HG03025 (cell line): ENCODE results near the gene JMJD1C.

ENCODE experiments used
- ATAC-seq: cut with Tn5 transposase; IDR thresholded peaks from one replicate; pipeline ENCODE4 v1.9.1; 2021; ENCODE audit warnings: mild to moderate bottlenecking, moderate library complexity; ENCODE audit not compliant: unreplicated experiment, low FRiP score

The JMJD1C gene

DNA sequence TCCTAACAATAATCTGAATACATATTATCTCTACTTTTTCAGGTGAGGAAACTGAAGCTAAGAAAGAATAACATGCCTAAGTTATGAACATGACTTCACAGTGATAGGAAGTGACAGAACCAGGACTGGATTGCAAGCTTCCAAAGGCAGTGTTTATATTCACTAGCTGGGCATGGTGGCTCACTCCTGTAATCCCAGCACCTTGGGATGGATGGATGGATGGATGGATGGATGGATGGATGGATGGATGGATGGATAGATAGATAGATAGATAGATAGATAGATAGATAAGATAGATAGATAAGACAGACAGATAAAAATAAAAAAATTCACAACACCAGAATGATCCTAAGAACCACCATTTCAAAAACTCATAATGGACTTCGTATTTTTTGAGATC lies 18.2 kb upstream of the JMJD1C start:
- ATAC-seq = no peak

DNA sequence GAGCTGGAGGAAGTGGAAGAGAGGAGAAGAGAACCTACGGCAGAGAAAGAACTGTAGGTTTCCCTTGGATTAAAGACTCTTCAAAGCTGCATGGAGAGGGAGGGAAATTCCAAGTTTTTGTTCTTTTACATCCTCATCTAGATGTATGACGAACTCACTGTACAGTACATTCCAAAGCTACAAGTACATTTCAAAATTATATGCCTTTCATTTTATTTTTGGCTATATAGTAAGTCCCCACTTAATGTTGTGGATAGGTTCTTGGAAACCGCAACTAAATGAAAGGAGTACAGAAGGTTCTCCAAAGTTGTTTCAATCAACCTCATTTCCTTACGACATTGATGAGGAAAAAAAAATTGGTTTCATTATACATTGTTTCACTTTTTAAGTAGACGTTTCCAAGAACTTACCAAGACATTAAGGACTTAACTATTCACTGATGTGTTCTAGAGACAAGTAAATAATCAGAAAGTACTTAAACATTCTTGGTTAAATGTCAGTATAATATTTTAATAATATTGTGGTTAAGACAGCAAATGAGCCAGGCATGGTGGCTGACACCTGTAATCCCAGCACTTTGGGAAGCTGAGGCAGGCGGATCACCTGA lies 16.1 kb upstream of the JMJD1C start:
- no peak for ATAC-seq

DNA sequence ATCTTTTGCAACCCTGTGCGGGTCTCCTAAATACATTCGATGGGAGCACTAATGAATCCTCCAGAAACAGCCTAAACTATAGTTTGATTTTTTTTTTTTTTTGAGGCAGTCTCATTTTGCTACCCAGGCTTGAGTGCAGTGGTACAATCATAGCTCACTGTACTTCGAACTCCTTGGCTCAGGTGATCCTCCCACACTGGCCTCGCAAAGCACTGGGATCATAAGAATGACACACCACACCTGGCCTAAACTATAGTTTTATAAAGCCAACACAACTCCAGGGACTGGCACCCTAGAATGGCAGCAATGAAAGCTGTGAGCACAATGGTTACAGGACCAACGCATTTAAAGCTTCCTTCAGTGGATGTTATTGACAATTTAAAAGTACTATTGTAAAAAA lies 14.5 kb upstream of the JMJD1C start:
- ATAC-seq = no peak

DNA sequence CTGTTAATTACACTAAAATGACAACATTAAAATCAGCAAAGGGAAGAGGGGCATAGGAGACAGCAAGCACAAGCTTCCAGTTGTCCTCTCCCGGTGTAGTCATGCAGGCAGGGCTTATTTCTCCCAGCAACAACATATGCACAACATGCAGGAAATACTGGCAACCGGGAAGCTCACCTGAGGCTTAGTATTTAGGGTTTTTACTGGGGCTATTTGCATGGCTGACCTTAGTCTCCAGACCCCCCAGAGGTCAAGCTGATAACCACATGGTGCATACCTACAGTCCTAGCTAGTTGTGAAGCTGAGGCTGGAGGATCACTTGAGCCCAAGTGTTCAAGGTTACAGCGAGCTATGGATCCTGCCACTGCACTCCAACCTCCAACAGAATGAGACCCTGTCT lies 12.8 kb upstream of the JMJD1C start:
- ATAC-seq = no peak

DNA sequence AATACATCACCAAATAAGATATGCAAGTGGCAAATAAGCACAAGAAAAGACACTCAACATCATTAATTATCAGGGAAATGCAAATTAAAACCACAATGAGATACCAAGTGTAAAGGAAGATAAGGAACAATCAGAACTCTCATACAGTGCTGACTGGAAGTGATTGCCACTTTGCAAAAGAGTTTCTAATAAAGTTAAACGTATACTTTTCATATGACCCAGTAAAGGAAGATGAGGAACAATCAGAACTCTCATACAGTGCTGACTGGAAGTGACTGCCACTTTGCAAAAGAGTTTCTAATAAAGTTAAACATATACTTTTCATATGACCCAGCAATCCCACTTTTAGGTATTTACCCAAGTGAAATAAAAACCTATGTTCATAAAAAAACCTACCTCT lies 12.2 kb upstream of the JMJD1C start:
- ATAC-seq = no peak

DNA sequence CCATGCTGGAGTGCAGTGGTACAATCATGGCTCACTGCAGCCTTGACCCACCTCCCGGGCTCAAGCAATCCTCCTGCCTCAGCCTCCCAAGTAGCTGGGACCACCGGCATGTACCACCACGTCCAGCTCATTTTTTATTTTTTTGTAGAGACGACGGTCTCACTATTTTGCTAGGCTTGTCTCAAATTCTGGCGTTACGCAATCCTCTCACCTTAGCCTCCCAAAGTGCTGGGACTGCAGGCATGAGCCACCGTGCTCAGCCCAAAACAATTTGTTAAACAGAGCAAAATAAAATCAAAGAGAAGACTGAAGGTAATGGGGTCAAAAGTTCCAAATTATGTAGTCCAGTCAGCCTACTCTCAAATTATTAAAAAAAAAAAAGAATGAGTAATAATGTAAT lies 8.7 kb upstream of the JMJD1C start:
- ATAC-seq = no peak

DNA sequence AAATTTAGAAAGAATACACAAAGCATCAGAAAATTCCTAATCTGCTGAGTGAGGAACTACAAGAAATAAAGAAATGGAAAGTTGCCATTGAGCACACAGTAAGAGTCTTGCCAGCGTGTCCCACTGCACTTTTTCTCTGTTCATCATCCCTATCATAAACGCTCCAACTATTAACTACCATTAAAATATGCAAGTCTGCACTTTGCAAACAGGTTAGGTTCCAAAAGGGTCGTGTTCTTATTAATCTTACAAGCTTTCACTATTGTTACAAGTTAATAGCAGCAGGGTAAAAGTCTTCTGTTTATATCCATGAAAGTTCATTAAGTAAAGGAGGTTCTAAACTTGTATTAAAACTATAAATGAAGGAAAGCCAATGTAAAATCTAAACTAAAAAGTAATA lies 5.2 kb upstream of the JMJD1C start:
- no peak for ATAC-seq

DNA sequence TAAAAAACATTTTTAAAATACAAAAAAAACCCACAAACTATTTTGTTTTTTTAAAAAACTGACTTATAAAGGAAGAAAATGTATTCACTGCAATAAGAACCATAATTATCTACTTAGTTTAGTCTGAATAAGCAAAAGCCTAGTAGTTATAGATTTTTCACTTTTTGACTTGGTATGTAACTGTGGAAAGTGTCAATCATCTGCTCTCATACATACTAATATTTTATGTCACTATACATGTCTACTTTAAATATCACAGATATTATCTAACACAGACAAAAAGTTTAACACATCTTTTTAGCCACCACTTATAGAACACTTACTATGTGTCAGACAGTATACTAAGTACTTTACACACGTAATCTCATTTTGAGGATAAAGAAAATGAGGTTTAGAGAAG lies 3.2 kb upstream of the JMJD1C start:
- no peak for ATAC-seq

DNA sequence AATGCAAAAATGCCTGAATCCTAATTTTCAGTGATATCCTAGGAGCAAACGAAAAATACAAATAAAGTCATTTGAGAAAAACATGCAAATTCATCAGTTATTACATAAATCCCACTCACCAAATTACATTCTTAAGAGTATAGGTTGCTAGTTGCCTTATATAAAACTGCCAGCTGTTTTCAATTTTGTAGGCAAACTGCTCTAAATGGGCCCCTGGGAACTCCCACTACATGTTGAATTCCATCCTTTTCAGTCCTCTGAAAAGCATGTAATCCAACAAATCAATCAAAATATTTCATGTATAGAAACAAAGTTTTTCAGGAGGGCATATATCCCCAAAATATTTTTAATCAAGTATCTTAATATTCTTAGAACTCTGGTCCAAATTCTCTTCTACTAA lies 2.1 kb upstream of the JMJD1C start:
- no peak for ATAC-seq

DNA sequence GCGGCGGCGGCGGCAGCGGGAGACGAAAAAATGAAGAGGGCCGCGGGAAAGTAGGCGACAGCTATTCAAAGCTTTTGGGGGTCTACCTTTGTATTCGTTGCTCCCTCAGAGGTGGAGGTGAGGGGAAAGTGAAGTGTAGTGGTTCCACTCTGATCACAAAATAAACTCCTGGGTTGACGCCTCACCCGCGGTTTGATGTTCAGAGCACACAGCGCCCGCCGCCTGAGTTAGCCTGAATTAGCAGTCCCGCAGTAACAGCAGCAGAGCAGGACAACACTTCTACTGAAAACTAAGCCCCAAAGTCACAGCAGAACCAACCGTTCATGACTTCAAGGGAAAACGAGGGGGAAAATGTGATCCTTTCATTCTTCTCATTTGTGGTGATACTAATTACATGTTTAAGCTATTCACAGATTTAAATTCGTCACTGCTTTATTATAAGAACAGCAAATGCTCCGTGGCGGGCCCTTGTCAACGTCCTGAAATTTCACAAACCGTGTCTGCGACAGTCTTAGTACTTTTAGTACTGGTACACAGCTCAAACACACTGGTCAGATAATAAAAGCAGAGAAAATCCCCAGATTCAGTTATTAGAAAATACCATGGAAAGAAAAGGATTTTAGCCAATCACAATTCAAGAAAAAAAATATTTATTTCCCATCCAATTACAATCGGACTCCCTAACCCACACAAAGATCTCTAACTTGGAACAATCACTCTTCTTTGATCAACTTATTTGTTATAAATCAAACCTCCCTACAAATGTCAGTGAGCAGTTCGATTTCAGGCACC lies 563 bp upstream of the JMJD1C start:
- ATAC-seq = peak; percentile 15

DNA sequence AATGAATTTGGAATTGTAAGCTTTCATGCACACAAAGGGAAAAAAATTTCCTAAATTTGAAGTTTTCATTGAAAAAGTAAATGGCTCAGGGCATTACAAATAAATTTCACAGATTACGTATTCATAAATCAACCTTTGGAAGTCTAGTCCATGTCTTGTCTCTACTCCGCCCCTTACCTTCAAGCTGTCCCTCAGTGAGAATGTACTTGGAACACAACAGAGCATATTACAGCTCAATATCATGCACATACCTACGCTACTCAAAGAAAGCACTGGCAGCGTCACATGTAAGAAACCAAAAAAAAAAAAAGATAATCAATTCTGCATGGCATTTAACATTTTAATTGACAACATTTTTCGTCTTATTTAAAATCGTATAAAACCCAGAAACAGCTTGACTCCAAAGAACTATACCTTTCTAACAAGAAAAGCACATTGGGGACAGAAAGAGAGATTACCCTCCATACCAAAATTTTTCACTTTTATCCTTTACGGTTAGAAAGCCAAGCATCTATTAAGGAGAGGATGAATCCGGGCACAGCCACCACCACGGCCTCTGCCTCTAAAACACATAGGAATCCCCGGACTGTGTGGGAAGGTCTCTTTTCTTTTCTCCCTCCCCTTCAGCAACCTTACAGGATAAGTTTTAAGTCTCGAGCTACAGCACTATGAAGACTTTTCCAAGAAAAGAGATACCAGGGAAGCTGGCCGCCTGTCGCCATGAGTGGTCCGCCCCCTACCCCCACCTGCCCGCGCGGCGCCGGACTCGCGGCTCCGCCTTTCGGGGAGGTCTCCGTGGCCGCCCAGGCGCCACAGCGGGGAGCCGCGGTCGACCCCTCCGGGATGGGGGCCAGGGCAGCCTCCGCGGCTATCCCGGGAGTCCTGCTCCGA lies 1.1 kb downstream of the JMJD1C start:
- ATAC-seq = peak; percentile 43

DNA sequence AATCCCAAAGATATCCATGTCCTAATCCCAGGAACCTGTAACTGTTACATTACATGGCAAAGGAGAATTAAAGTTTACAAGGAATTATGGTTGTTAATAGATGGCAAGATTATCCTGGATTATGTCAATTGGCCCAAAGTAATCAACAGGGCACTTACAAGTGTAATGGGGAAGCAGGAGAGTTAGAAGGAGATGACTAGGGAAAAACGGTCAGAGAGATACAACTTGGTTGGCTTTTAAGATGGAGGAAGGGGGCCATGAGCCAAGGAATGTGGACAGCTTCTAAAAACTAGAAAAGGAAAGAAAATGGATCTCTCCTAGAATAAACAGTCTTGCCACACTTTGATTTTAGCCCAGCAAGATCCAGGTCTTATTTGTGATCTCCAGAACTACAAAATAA lies 3.3 kb downstream of the JMJD1C start:
- ATAC-seq = no peak

DNA sequence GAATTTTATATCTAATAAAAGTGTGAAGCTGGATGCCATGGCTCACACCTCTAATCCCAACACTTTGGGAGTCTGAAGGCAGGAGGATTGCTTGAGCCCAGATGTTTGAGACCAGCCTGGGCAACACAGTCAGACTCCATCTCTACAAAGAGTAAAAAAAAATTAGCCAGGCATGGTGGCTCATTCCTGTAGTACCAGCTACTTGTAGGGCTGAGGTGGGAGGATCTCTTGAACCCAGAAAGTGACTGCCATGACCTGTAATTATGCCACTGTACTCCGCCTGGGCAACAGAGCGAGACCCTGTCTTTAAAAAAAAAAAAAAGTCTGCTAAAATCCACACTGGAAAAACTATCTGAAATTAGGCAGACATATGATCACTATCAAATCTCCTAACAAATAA lies 7.6 kb downstream of the JMJD1C start:
- ATAC-seq = no peak

DNA sequence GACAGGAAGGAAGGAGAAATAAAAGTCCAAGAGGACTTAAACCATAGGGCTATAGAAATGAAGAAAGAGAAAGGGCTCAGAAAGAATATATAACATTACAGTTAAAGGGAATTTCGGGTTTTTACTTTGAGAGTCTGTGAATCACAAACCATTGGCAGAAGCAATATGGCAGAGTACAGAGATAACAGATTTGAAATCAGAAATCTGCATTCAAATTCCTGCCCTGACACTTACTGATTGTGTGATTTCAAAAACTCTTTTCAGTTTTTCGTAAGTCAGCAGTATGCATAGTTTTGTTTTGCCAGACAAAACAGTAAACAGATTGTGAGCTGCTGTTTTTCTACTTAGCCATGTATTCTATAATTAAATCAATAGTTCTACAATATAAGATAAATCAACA lies 8.2 kb downstream of the JMJD1C start:
- no peak for ATAC-seq

DNA sequence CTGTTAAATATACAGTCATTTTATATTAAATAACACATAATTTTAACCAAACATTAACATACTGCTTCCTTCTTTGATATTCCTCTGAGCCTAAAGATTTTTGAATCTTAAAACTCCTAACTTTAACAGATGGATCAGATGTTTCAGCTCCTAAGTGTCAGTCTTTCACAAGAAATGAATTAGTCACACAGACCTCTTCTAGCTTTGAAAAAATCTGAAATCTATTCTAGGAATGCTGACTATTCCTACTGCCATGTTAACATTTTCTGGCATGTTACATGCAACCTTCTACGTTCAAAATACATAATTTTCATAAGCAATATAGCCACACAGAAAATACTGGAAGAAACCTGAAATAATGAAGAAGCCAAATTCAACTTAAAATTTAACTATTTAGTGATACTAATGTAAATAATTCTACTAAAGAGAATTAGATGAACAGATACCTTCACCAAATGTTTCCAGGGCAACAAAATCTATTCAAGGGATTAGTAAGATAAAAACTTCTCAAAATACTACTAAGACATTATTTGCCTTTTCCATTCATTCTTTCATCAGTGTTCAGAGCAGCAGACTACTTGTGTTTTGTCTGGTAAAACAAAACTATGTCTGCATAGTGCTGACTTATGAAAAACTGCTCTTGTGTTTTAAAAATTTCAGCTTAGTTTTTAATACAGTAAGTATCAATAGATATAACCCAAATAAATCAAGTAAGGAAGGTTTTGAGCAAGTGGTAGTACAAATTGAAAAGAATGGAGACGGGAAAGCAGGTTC lies 9.2 kb downstream of the JMJD1C start:
- no peak for ATAC-seq

DNA sequence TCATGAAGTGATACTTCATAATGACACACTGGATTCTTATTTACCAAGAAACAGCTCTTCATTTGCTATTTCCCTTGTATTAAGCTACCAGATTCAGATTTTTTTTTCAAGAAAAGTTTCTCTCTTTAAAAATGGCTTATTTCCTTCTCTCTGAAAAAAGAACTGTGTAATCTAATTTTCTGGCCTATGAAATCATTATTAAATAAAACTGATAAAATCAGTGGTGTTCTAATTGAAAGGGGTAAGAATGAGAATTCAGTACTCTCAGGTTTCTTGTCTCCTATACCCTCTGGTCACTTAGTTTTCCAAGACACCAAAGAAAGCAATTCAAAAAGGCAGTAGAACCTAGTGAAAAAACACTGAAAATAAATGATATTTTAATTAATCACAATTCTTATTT lies 10.3 kb downstream of the JMJD1C start:
- no peak for ATAC-seq

DNA sequence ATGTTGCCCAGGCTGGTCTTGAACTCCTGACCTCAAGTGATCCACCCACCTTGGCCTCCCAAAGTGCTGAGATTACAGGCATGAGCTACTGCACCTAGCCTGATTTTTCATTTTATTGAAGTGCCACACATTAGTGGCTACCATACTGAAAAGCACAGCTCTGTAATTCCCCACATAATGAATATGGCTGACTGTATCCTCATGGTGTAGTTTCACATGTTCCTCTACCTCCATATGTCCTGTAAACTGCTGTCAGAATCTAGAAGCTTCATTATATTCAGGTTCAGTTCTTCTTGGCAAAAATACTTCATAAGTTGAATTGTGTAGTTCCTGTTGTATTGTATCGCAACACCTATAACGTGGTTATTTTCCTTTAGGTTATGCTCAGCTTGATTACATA lies 11.1 kb downstream of the JMJD1C start:
- ATAC-seq = no peak

DNA sequence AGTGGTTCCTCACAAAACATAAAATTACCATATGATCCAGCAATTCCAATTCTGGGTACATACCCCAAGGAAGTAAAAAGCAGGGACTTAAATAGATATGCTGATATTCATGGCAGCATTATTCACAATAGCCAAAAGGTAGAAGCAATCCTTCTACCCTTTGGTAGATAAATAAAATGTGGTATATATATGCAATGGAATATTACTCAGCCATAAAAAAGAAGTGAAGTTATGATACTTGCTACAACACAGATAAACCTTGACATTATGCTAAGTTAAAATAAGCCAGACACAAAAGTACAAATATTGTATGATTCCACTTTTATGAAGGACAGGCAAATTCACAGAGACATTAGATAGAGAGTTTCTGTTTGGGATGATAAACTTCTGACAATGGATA lies 13.3 kb downstream of the JMJD1C start:
- no peak for ATAC-seq

DNA sequence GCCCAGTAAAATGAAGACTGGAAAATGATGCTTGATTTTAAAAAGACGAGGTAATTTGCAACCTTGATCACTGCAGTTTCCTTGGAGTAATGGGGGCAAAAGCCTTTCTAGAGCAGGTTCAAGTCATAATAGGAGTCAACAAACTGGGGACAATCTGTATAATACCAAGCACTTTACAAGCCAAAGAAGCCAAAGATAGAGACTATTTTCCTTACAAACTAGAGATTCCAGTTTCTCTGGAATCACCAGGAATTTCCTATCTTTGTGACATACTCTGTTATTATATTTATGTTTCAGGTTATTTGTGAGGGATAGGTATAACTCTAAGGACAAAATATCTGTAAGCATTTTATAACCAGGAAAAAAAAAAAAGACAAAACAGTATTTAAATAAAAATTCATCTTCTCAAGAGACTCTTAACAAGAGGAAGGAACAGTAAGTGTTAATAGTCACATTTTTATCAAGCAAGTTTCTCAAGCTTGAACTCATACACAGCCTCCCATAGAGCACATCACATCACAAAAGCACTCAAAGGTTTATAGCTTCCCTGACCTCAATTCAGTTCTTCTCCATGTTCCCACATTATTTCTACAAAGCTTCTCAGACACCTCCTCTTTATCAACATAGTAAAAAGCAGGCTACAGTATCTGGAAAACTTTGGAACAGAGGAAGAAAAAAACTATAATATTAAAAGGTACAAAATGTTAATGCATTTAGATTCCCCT lies 18.9 kb downstream of the JMJD1C start:
- ATAC-seq = no peak

DNA sequence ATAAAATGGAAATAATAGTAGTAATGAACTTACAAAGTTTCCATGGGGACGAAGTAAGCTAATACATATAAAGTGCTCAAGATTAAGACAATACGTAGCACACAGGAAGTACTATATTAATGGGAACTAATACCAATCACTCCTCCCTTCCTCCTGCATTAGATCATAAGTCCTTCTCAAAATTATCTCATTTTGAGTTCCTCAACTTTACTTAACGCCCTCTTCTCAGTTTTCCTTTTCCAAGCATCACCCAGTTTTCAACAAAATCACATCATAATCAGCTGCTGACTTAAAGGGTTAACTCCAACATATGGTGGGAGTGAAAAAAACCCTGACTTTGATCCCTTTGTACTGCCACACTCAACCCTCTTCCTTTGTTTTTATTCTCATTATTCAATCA lies 24.4 kb downstream of the JMJD1C start:
- no peak for ATAC-seq
